Stimulated activated CD4-positive, alpha-beta T cell treated with anti-CD3 and anti-CD28 coated beads, Interleukin-4, amount 100 ng/mL, for 48 hours (primary cell): ENCODE measurements around the gene EXOC4.

Experiments
- DNase-seq, 2 donors: peaks; one replicate each; pipeline ENCODE4 v3.0.0-alpha.2; 2020; ENCODE audit warnings: low read depth in 2 of 2

EXOC4 gene

DNA sequence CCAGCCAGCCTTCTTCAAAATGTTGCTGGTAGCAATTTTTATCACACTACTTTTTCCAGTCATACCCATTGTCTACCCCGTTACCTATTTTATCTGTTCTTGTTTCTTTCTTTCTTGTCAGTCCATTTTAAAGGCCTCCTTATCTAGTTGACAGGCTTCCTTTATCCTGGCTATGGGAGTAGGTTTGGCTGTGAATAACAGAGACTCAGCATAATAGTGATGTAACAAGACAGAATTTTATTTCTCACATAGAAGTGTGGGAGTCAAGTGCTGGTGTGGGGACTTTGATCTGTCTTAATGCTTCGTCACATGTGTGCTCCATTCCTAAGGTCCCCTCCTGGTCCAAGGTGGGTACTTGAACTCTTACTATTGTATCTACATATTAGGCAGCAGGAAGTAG, 283.6 kb downstream of the EXOC4 start:
- DNase-seq = no peak

GRCh38 chr7:133539016-133539415, 286.1 kb downstream of the EXOC4 start:
- DNase-seq = no peak

DNA sequence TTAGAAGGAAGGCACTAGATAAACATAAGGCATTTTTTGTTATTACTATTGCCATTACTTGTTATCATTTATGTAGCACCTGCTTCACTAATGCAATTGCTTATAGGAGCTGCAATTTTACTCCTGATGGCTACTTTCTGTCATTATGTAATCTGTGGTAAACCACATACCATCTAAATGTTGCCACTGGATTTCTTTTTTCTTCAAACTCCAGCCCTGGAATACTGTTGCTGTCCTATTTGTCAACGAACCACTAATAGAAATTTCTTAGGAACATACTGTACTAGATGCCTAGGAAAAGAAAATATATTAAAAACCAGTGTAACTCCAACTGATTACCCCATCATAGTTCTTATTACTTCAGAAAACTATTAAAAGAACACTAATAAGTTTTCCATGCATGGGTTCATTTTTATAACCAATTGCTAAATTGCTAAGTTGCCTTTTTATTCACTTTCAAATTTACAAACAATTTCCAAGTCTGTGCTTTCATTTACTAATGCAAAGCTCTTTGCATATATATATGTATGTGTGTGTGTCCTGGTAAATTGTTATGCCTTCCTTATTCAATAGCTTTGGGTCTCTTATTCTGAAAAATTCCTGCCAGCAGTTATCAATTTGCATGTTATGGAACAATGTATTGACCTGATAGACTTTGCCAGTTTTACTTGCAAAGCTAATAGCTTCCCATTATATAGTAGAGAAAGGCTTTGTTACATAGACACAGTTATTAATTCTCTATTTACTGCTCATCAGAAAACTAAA, 287.4 kb downstream of the EXOC4 start:
- no peak for DNase-seq

GRCh38 chr7:133542209-133542780, 289.4 kb downstream of the EXOC4 start:
- no peak for DNase-seq

GRCh38 chr7:133543657-133544056, 290.8 kb downstream of the EXOC4 start:
- DNase-seq = no peak

GRCh38 chr7:133545618-133546017, 292.7 kb downstream of the EXOC4 start:
- no peak for DNase-seq

GRCh38 chr7:133547981-133548380, 295.1 kb downstream of the EXOC4 start:
- no peak for DNase-seq

GRCh38 chr7:133549633-133550032, 296.8 kb downstream of the EXOC4 start:
- DNase-seq = no peak

GRCh38 chr7:133550145-133550544, 297.3 kb downstream of the EXOC4 start:
- no peak for DNase-seq

DNA sequence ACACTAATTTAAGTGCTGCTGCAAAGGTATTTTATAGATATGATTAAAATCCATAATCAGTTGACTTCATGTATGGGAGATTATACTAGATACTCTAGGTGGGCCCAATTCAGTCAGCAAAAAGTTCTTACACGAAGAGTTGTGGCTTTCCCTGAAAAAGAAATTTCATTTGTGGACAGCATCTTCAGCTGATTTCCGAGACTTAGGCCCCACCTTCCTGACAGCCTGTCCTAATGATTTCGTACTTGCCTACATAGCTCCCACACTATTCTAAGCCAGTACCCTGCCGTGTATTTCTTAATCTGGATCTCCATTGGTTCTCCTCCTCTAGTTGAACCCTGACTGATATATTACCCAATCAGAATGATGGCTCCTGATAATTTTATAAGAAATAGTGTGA, 297.9 kb downstream of the EXOC4 start:
- no peak for DNase-seq

DNA sequence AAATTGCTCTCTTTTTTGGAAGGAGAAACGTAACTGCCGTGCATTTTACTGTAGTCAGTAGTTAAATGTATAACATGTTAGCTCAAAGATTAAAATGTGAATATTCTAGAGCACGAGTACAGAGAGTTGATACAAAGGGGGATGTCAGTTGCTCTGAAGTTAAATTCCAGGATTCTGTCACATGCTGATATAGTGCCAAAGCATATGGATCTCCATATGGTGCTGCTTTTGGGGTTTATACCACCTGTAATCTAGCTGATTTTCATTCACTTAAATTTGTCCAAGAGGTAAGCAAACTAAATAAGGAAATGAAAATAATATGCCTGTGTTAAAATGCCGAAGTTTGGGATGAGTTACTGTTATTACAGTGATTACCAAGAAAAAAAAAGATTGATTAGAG, 298.6 kb downstream of the EXOC4 start:
- DNase-seq = no peak

- no peak for DNase-seq
These were observed 299.2 kb downstream of the EXOC4 start for GRCh38 chr7:133552079-133552478.

- no peak for DNase-seq
These were observed 301.5 kb downstream of the EXOC4 start for GRCh38 chr7:133554330-133554729.

DNA sequence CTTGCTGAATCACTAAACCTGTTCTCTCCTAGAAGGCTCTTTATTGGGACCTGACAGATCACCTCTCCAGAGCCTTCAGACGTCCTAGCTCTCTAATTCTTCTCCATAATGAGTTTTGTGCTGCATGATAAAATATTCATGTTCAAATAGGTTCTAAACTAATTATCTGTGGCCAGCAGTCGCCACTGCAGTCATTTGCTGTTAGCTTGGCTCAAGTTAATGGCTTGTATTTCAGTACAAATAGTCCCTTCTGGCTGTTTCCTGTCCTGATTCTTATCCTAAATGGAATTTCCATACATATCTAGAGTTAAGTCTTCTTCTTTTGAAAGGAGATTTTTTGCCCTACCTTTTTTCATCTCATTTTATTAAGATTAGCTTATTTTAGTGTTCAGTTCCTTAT, 303.2 kb downstream of the EXOC4 start:
- no peak for DNase-seq

- no peak for DNase-seq
These were observed 303.7 kb downstream of the EXOC4 start for GRCh38 chr7:133556553-133556952.

DNA sequence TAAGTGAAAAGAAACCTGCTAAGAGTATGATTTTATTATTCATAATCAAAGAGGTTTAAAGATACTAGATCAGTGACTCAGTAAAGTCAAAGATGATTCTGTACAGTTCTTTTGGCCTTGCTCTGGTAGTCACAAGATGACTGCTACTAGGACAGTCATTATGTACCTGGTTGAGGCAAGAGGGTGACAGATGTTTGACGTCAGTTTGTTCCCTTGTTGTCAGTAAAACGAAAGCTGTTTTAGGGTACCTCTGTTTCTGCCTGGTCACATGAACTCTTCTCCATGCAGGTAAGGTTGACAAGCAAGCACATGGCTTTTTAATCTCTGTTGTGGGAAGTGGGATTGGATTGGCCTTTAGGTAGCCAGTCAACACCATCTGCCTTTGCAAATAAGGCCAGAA, 308.0 kb downstream of the EXOC4 start:
- no peak for DNase-seq

DNA sequence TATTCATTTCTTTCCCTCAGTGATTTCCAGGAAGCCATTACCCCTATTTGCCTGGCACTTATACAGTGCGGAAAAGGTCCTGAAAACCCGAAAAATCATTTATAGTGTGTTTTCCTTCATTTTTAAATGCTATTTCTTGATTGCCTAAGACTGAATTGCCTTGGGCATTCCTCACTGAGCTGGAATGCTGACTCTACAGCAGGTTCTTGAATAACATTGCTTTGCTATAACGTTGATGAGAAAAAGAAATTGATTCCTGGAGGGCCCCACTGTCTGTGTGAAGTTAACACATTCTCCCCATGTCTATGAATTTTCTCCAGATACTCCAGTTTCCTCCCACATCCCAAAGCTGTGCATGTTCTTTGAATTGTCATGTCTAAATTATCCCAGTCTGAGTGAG, 308.5 kb downstream of the EXOC4 start:
- no peak for DNase-seq

GRCh38 chr7:133562621-133563020, 309.7 kb downstream of the EXOC4 start:
- DNase-seq = no peak

- no peak for DNase-seq
These were observed 310.4 kb downstream of the EXOC4 start for GRCh38 chr7:133563251-133563650.

DNA sequence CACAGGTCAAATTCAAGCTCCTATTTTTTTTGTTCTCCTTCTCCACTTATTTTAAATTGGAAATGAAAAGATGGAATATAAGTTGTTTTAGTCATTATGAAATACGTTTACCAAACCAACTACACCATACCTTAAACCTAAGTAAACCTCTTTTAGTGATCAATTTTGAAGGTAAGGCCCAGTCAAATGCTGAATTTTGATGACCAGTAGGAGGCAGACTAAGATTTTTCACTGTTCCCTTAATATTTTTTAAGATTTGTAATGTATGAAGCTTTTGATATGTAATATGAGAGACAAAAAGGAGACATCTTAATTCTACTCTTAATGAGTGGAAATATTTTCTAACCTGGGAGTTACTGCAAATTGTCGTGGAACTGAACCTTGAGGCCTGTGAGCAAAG, 311.6 kb downstream of the EXOC4 start:
- DNase-seq = no peak

DNA sequence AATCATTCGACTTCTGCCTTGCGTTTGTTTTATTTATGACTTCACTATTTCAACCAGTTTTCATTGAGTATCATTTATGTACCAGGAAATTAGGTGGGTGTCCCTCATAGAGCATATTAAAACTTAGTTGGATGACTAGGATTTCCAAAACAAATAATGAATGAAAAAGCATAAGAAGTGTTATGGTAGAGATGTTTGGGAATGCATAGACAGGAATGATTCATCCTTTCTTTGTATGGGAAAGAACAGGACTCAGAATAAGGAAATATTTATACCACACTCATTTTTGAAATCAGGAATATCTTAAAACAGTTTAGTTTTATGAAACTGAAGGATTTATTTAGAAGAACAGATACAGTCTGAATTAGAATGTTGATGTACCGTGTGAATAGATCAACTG, 315.7 kb downstream of the EXOC4 start:
- DNase-seq = no peak

- no peak for DNase-seq
These were observed 317.4 kb downstream of the EXOC4 start for GRCh38 chr7:133570321-133570720.

- no peak for DNase-seq
These were observed 318.2 kb downstream of the EXOC4 start for GRCh38 chr7:133571076-133571475.

GRCh38 chr7:133572087-133572486, 319.2 kb downstream of the EXOC4 start:
- no peak for DNase-seq
